ENCODE results near the gene NBR1. TPM values are rescaled to one million over a fixed set of nuclear protein-coding genes. Genes with fewer than 3 reads are reported as not detected.

The NBR1 gene
- total and polyA plus RNA-seq, 7 donors: 50.9 to 98.1 (median 77.9) TPM

GRCh38 chr17:43217614-43218087 is 46.6 kb downstream of the NBR1 start:
- intact Hi-C loops (cut with DNase I): no loop called here
- 94 to 97% methylated on average over 2 of the region's 2 CpGs for WGBS, 2 donors
- H3K27ac ChIP-seq: no peak overlapping the region
- H3K27me3 ChIP-seq: no peaks in the 10 kb centered on the region
- peaks cover 0 to 9% (median 4%) of the 10 kb centered on the region in 4 donors for H3K4me1 ChIP-seq
- H3K9me3 ChIP-seq: no peaks in the 10 kb centered on the region
- no peak for DNase-seq
- peaks cover 0 to 24% (median 10%) of the 10 kb centered on the region in 4 donors for H3K36me3 ChIP-seq
- H3K4me3 ChIP-seq: no peak overlapping the region
- no peak for TF ChIP-seq POLR2AphosphoS5 (IDR thresholded peaks at IDR 0.05)
- no peak for TF ChIP-seq CTCF (IDR thresholded peaks at IDR 0.05)
- TF ChIP-seq POLR2A (IDR thresholded peaks at IDR 0.05): no peak
- no peak for TF ChIP-seq EP300 (IDR thresholded peaks at IDR 0.05)

GRCh38 chr17:43219001-43219400 is 48.0 kb downstream of the NBR1 start:
- WGBS, 2 donors: 94 to 96% methylated on average over 2 of the region's 2 CpGs
- H3K9me3 ChIP-seq: no peaks in the 10 kb centered on the region
- no peak for DNase-seq
- TF ChIP-seq CTCF (IDR thresholded peaks at IDR 0.05) (no peak), POLR2A (IDR thresholded peaks at IDR 0.05) (no peak), EP300 (IDR thresholded peaks at IDR 0.05) (no peak), POLR2AphosphoS5 (IDR thresholded peaks at IDR 0.05) (no peak)
- no peaks in the 10 kb centered on the region for H3K4me1 ChIP-seq
- intact Hi-C loops (cut with DNase I): no loop called here
- H3K4me3 ChIP-seq: no peak overlapping the region
- peaks cover 0 to 24% (median 10%) of the 10 kb centered on the region in 4 donors for H3K36me3 ChIP-seq
- H3K27me3 ChIP-seq: no peaks in the 10 kb centered on the region
- no peak overlapping the region for H3K27ac ChIP-seq

GRCh38 chr17:43219746-43220380 is 48.8 kb downstream of the NBR1 start:
- Histone ChIP-seq H3K4me1 (no peaks in the 10 kb centered on the region), H3K4me3 (no peak overlapping the region), H3K36me3 (peaks cover 0 to 32% (median 10%) of the 10 kb centered on the region in 4 donors), H3K27me3 (no peaks in the 10 kb centered on the region), H3K27ac (no peak overlapping the region), H3K9me3 (no peaks in the 10 kb centered on the region)
- no peak for TF ChIP-seq EP300 (IDR thresholded peaks at IDR 0.05)
- no peak for TF ChIP-seq CTCF (IDR thresholded peaks at IDR 0.05)
- TF ChIP-seq POLR2AphosphoS5 (IDR thresholded peaks at IDR 0.05): no peak
- TF ChIP-seq POLR2A (IDR thresholded peaks at IDR 0.05): no peak
- DNase-seq: peak; percentile 24
- intact Hi-C loops (cut with DNase I): no loop called here
- 77 to 80% methylated on average over 8 of the region's 8 CpGs for WGBS, 2 donors

DNA sequence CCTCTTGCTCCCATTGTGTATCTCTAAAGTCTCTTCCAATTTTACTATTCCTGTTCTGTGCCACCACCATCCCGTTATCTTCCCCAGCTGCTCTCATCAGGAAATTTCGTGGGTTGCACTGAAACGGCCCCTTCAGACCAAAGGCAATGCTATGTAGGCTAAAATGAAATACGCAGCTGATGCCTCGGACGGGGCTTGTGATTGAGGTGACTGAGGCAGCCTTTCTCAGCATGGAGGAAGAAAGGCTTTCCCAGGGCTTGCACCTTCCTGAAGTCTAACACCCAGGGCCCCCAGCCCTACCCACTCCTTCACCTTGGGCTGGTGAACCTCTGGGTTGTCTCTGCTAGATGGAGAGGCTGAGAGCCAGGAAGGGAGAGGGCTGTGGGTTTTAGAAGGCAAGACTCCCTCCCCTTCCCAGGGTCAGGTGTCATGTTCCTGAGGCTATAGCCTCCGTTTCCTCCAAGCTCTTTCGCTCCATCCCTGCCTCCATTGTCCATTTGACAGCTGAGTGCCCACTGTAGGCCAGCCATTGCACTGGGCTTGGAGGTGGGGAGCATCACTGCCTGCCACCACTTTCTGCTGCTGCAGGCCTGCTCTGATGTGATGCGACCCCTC is 49.6 kb downstream of the NBR1 start:
- no peaks in the 10 kb centered on the region for H3K27me3 ChIP-seq
- no peaks in the 10 kb centered on the region for H3K9me3 ChIP-seq
- H3K4me1 ChIP-seq: no peaks in the 10 kb centered on the region
- no peak for TF ChIP-seq POLR2AphosphoS5 (IDR thresholded peaks at IDR 0.05)
- TF ChIP-seq CTCF (IDR thresholded peaks at IDR 0.05): no peak
- no peak for TF ChIP-seq EP300 (IDR thresholded peaks at IDR 0.05)
- TF ChIP-seq POLR2A (IDR thresholded peaks at IDR 0.05): no peak
- 90% methylated on average over 9 of the region's 9 CpGs for WGBS, 2 donors
- no peak overlapping the region for H3K4me3 ChIP-seq
- peak; percentile 35 for DNase-seq
- H3K36me3 ChIP-seq: peaks cover 0 to 30% (median 9%) of the 10 kb centered on the region in 4 donors
- intact Hi-C loops (cut with DNase I): no loop called here
- no peak overlapping the region for H3K27ac ChIP-seq

Data from sigmoid colon (tissue), 7 donors.